Loucy (cell line): ENCODE data around the gene DACT1.

Experiments
- H2AFZ ChIP-seq: fragments of 200-600 bp; sonication (generic); 2 replicates; pipeline ENCODE4 v1.6.0; 2016; ENCODE audit warnings: antibody characterized with exemption, mild to moderate bottlenecking, low read length, moderate library complexity
- H3F3A ChIP-seq: fragments of 200-600 bp; 2 replicates; pipeline ENCODE4 v1.6.0; 2016; ENCODE audit warnings: antibody characterized with exemption, low read depth, mild to moderate bottlenecking
- H3K27me3 ChIP-seq: fragments of 200-600 bp; sonication (generic); 2 replicates; pipeline ENCODE4 v1.6.1; 2014; ENCODE audit warnings: low read length, mild to moderate bottlenecking; ENCODE audit not compliant: insufficient read depth, poor library complexity, severe bottlenecking
- H3K36me3 ChIP-seq: fragments of 200-600 bp; sonication (generic); 2 replicates; pipeline ENCODE4 v1.6.1; 2016; ENCODE audit warnings: low read length; ENCODE audit not compliant: insufficient read depth
- H3K4me1 ChIP-seq: fragments of 200-600 bp; sonication (generic); 2 replicates; pipeline ENCODE4 v1.5.1; 2014; ENCODE audit warnings: low read length, mild to moderate bottlenecking; ENCODE audit not compliant: insufficient read depth, poor library complexity, severe bottlenecking
- H3K4me2 ChIP-seq: fragments of 200-600 bp; sonication (generic); 2 replicates; pipeline ENCODE4 v1.6.0; 2014; ENCODE audit warnings: antibody characterized with exemption, low read length, low read depth, mild to moderate bottlenecking; ENCODE audit not compliant: poor library complexity, severe bottlenecking
- H3K4me3 ChIP-seq: fragments of 200-600 bp; sonication (generic); 2 replicates; pipeline ENCODE4 v1.5.1; 2014; ENCODE audit warnings: low read length, mild to moderate bottlenecking, mixed read lengths; ENCODE audit not compliant: poor library complexity, severe bottlenecking
- H3K79me2 ChIP-seq: fragments of 200-600 bp; sonication (generic); 2 replicates; pipeline ENCODE4 v1.6.1; 2014; ENCODE audit warnings: low read length; ENCODE audit not compliant: insufficient read depth
- H3K9ac ChIP-seq: fragments of 200-600 bp; sonication (generic); 2 replicates; pipeline ENCODE4 v1.6.0; 2014; ENCODE audit warnings: mild to moderate bottlenecking, low read depth, low read length, moderate library complexity; ENCODE audit not compliant: poor library complexity, severe bottlenecking
- H3K9me2 ChIP-seq: fragments of 200-600 bp; sonication (generic); replicated peaks from 2 replicates; pipeline ENCODE4 v1.6.1; 2016; ENCODE audit warnings: low read depth, low read length, mixed read lengths
- H3K9me3 ChIP-seq: fragments of 200-600 bp; sonication (generic); 2 replicates; pipeline ENCODE4 v1.6.1; 2014; ENCODE audit warnings: mild to moderate bottlenecking, antibody characterized with exemption, low read length, low read depth; ENCODE audit not compliant: insufficient read depth
- H4K20me1 ChIP-seq: fragments of 200-600 bp; sonication (generic); 2 replicates; pipeline ENCODE4 v1.6.0; 2014; ENCODE audit warnings: antibody characterized with exemption, low read length, mild to moderate bottlenecking; ENCODE audit not compliant: insufficient read depth, poor library complexity, severe bottlenecking
- EZH2phosphoT487 ChIP-seq: fragments of 200-600 bp; IDR thresholded peaks from 2 replicates; pipeline ENCODE4 v1.6.1; 2018; ENCODE audit warnings: antibody characterized with exemption, mild to moderate bottlenecking, moderate library complexity, borderline replicate concordance
- TF ChIP-seq, protein P1 (sequence below): fragments of 200-600 bp; sonication (generic); conservative IDR thresholded peaks from 2 replicates; pipeline ENCODE4 v1.5.1; 2014; ENCODE audit warnings: mild to moderate bottlenecking, antibody characterized with exemption, low read length

Gene DACT1

DNA sequence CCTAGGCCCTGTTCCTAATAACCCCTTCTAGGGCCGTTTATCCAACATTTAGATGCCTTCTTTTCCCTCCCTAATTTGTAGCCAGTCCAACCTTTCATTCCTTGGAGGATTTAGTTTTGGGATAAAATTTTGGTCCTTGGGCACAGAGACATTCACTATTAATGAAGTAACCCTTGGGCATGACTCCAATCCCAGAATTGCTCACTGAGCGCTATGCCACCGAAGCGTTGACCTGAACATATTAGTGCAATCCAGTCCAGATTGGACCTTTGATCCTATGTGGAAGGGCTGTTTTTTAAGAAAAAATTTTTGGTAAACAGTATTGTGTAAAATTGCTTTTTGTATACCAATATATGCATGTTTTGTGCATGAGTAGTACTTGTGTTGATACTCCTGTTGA, 10.0 kb downstream of the DACT1 start:
- Histone ChIP-seq H3K4me1 (no peaks in the 10 kb centered on the region), H3K9me3 (no peaks in the 10 kb centered on the region), H2AFZ (no peak overlapping the region), H3K36me3 (no peaks in the 10 kb centered on the region), H3K4me3 (no peak overlapping the region), H3K27me3 (no peaks in the 10 kb centered on the region), H3F3A (no peaks in the 10 kb centered on the region), H3K79me2 (no peaks in the 10 kb centered on the region), H3K9me2 (no peaks in the 10 kb centered on the region), H4K20me1 (no peaks in the 10 kb centered on the region), H3K4me2 (no peak overlapping the region), H3K9ac (no peak overlapping the region)
- TF ChIP-seq EZH2phosphoT487: no peak
- TF ChIP-seq, protein P1, sequence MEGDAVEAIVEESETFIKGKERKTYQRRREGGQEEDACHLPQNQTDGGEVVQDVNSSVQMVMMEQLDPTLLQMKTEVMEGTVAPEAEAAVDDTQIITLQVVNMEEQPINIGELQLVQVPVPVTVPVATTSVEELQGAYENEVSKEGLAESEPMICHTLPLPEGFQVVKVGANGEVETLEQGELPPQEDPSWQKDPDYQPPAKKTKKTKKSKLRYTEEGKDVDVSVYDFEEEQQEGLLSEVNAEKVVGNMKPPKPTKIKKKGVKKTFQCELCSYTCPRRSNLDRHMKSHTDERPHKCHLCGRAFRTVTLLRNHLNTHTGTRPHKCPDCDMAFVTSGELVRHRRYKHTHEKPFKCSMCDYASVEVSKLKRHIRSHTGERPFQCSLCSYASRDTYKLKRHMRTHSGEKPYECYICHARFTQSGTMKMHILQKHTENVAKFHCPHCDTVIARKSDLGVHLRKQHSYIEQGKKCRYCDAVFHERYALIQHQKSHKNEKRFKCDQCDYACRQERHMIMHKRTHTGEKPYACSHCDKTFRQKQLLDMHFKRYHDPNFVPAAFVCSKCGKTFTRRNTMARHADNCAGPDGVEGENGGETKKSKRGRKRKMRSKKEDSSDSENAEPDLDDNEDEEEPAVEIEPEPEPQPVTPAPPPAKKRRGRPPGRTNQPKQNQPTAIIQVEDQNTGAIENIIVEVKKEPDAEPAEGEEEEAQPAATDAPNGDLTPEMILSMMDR: no peak

DNA sequence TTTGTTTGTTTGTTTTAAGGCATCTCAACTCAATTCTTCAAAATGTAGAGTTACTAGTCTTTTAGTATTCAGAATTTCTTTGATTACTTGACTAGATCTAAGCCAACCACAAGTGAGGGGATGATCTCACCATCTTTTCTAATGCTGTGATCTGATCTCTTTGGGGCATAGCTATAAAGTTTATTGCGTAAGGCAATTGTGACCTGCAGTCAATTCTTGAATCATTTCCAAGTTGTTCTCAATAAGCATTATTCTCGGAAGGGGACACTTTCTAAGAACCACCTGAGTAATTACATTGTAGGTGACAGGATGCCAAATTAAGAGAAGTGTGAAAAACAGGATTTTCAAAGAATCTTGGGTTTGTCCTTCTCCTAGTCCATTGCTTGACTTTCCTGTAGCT, 13.1 kb downstream of the DACT1 start:
- Histone ChIP-seq H3K9me2 (no peaks in the 10 kb centered on the region), H4K20me1 (no peaks in the 10 kb centered on the region), H3K4me1 (no peaks in the 10 kb centered on the region), H3K36me3 (no peaks in the 10 kb centered on the region), H3K4me2 (no peak overlapping the region), H3F3A (no peaks in the 10 kb centered on the region), H3K9me3 (no peaks in the 10 kb centered on the region), H3K79me2 (no peaks in the 10 kb centered on the region), H2AFZ (no peak overlapping the region), H3K27me3 (no peaks in the 10 kb centered on the region), H3K9ac (no peak overlapping the region), H3K4me3 (no peak overlapping the region)
- TF ChIP-seq, protein P1: no peak
- no peak for TF ChIP-seq EZH2phosphoT487

DNA sequence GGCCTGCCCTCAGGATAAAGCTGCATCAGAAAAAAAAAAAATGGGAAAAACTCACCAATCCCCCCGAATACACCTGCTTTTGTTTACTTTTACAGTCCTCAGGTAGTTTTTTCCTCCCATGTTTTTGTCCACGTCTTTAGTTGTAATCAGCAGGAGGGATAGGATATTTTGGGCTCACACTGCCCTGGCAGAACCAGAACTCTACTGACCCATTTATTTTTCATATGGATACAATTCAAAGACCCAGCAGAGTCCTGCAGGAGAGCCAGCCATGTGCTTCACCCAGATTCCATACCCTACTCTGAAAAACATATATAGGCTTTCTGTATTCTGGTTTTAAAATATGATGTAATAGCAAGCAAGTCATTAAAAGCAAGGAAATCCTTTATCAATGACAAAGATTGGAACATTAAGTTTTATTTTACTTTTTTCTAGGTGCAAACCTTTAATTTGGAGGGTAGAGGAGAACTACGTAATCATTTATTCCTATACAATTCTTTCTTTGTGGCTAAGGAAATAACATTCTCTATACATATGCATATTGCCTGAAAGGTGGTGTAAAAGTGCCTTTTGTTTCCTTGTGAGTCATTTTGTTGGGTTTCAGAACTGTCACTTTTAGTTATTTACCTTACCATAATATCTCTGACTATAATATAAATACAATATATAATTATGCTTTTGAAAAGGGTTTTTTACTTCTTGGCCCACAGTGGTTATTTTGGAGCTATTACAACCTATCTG, 19.1 kb downstream of the DACT1 start:
- Histone ChIP-seq H3K4me1 (no peaks in the 10 kb centered on the region), H3K9me3 (no peaks in the 10 kb centered on the region), H3K79me2 (no peaks in the 10 kb centered on the region), H3F3A (no peaks in the 10 kb centered on the region), H3K4me2 (no peak overlapping the region), H4K20me1 (no peaks in the 10 kb centered on the region), H2AFZ (no peak overlapping the region), H3K9ac (no peak overlapping the region), H3K9me2 (no peaks in the 10 kb centered on the region), H3K4me3 (no peak overlapping the region), H3K36me3 (no peaks in the 10 kb centered on the region), H3K27me3 (no peaks in the 10 kb centered on the region)
- TF ChIP-seq, protein P1: no peak
- TF ChIP-seq EZH2phosphoT487: no peak
